ENCODE results near the gene SPAG7.

- TF ChIP-seq EZH2 (IDR thresholded peaks at IDR 0.05; ENCODE audit: borderline replicate concordance, low read length) (no peak), CTCF (IDR thresholded peaks at IDR 0.05; ENCODE audit: low read length) (no peak)
Observed at GRCh38 chr17:4970273-4970672, 2.7 kb upstream of the SPAG7 start.

Measured in OCI-LY1 (cell line).